Neutrophil (primary cell): ENCODE data around the gene MAP2K1.

Experiments used
- H3K27ac ChIP-seq: fragments of 200-600 bp; sonication (generic); 2 replicates; pipeline ENCODE4 v1.5.1; 2016; ENCODE audit warnings: mild to moderate bottlenecking, moderate library complexity
- H3K27me3 ChIP-seq: fragments of 200-600 bp; sonication (generic); 2 replicates; pipeline ENCODE4 v1.6.0; 2016; ENCODE audit warnings: mild to moderate bottlenecking
- H3K36me3 ChIP-seq: fragments of 200-600 bp; sonication (generic); 2 replicates; pipeline ENCODE4 v1.5.1; 2017
- H3K4me1 ChIP-seq, 2 experiments: fragments of 200-600 bp in 1 of 2; sonication (generic) in 1 of 2; 1 replicate in 1 of 2; 2 replicates in 1 of 2; pipeline versions ENCODE4 v1.5.1 to v1.6.1; 2013 to 2016; ENCODE audit warnings: low read depth in 1 of 2, low read length in 1 of 2, mild to moderate bottlenecking in 1 of 2, moderate library complexity in 1 of 2; ENCODE audit not compliant: control insufficient read depth in 1 of 2, insufficient read depth in 1 of 2
- H3K4me3 ChIP-seq, 2 experiments: fragments of 200-600 bp in 1 of 2; sonication (generic) in 1 of 2; 1 replicate in 1 of 2; 2 replicates in 1 of 2; pipeline ENCODE4 v1.5.1; 2013 to 2016; ENCODE audit warnings: low read depth in 1 of 2, low read length in 1 of 2, mild to moderate bottlenecking in 1 of 2, moderate library complexity in 1 of 2
- H3K9me3 ChIP-seq: fragments of 200-600 bp; sonication (generic); 2 replicates; pipeline ENCODE4 v1.5.1; 2016
- CTCF ChIP-seq: fragments of 200-600 bp; sonication (generic); IDR thresholded peaks from 2 replicates; pipeline ENCODE4 v1.5.1; 2016; ENCODE audit warnings: antibody characterized with exemption

The MAP2K1 gene

GRCh38 chr15:66401130-66402021 lies 14.7 kb downstream of the MAP2K1 start:
- no peak overlapping the region for H3K4me3 ChIP-seq
- H3K9me3 ChIP-seq: no peaks in the 10 kb centered on the region
- H3K36me3 ChIP-seq: no peaks in the 10 kb centered on the region
- no peaks in the 10 kb centered on the region for H3K27me3 ChIP-seq
- peaks cover 69 to 71% of the 10 kb centered on the region in 2 experiments for H3K4me1 ChIP-seq
- peak overlapping the region; percentile 70 for H3K27ac ChIP-seq
- no peak for TF ChIP-seq CTCF

- peaks cover 72 to 73% of the 10 kb centered on the region in 2 experiments for H3K4me1 ChIP-seq
- no peaks in the 10 kb centered on the region for H3K9me3 ChIP-seq
- peak overlapping the region; percentile 4 for H3K27ac ChIP-seq
- no peak for TF ChIP-seq CTCF
- no peak overlapping the region for H3K4me3 ChIP-seq
- H3K36me3 ChIP-seq: no peaks in the 10 kb centered on the region
- no peaks in the 10 kb centered on the region for H3K27me3 ChIP-seq
Observed at GRCh38 chr15:66402761-66403284, 16.1 kb downstream of the MAP2K1 start.

- H3K36me3 ChIP-seq: no peaks in the 10 kb centered on the region
Observed at GRCh38 chr15:66403323-66403722, 16.6 kb downstream of the MAP2K1 start.

GRCh38 chr15:66404122-66404521 lies 17.4 kb downstream of the MAP2K1 start:
- Histone ChIP-seq H3K27ac (peak overlapping the region; percentile 73), H3K9me3 (no peaks in the 10 kb centered on the region), H3K36me3 (no peaks in the 10 kb centered on the region), H3K27me3 (no peaks in the 10 kb centered on the region), H3K4me3 (peak overlapping the region; percentile 36 to 41), H3K4me1 (peaks cover 82 to 86% of the 10 kb centered on the region in 2 experiments)
- TF ChIP-seq CTCF: no peak

More at GRCh38 chr15:66403323-66403722, 16.6 kb downstream of the MAP2K1 start:
- H3K27ac ChIP-seq: peak overlapping the region; percentile 4
- peaks cover 74 to 78% of the 10 kb centered on the region in 2 experiments for H3K4me1 ChIP-seq
- no peak for TF ChIP-seq CTCF
- H3K9me3 ChIP-seq: no peaks in the 10 kb centered on the region
- H3K27me3 ChIP-seq: no peaks in the 10 kb centered on the region
- H3K4me3 ChIP-seq: no peak overlapping the region

- H3K4me3 ChIP-seq: peak overlapping the region; percentile 36 to 41
Observed at GRCh38 chr15:66404532-66404931, 17.8 kb downstream of the MAP2K1 start.

More at GRCh38 chr15:66404532-66404931, 17.8 kb downstream of the MAP2K1 start:
- H3K27me3 ChIP-seq: no peaks in the 10 kb centered on the region
- peak overlapping the region; percentile 73 for H3K27ac ChIP-seq
- no peaks in the 10 kb centered on the region for H3K9me3 ChIP-seq
- no peaks in the 10 kb centered on the region for H3K36me3 ChIP-seq
- TF ChIP-seq CTCF: peak; percentile 46
- H3K4me1 ChIP-seq: peaks cover 84 to 86% of the 10 kb centered on the region in 2 experiments
